DMS153 (cell line): Measurements from ENCODE around the gene ATAD5.
"Not testable (repeated sequence)": the region's sequence is repeated elsewhere in the genome, so short reads cannot be mapped to it uniquely, and the experiment has no call there.

Experiments
- DNase-seq: peaks from one replicate; lab custom pipeline; 2025; lab: John Stamatoyannopoulos, UW

ATAD5 gene

DNA sequence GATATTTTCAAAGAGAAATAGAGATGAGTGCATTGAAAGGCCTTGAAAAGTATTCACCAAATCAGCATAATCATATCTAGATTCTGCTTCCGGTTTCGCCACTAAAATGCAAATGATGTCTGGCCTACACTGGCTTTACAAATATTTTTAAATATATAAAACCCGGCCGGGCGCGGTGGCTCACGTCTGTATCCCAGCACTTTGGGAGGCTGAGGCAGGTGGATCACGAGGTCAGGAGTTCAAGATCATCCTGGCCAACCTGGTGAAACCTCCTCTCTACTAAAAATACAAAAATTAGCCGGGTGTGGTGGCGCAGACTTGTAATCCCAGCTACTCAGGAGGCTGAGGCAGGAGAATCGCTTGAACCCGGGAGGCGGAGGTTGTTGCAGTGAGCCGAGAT lies 8.8 kb upstream of the ATAD5 start:
- not testable (repeated sequence) for DNase-seq

DNA sequence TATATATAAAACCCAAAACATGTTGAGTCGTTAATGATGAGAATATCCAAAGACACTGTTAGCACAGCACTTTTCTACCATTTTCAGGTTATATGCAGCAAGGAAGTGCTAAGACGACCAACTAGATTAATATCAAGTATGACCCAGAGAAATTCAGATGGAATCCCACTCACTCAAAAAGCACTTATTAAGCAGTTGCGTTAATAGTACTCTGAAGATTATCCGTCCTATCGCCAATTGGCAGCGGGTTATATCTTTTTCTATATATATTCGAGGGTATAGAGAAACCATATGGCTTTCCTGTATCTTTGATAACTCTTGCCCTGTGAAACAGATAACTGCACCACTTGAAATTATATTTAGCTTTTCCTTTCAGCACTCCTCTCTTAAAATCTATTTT lies 8.3 kb upstream of the ATAD5 start:
- no peak for DNase-seq

DNA sequence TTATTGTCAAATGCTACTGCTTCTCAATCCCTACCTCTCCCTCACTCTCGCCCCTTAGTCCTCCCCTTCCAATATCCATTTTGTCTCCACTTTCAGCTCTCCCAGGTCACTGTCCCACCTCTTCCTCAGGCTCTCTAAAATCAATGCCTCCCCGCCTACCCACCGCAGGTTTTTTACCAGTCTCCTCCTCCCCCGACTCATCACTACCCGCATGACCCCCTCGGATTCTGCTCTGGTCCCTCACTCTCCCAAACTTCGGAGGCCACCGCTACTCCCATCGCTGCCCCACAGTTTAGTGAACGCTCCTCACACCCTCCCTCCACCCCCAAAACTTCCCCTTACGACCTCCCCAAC lies 7.8 kb upstream of the ATAD5 start:
- no peak for DNase-seq

DNA sequence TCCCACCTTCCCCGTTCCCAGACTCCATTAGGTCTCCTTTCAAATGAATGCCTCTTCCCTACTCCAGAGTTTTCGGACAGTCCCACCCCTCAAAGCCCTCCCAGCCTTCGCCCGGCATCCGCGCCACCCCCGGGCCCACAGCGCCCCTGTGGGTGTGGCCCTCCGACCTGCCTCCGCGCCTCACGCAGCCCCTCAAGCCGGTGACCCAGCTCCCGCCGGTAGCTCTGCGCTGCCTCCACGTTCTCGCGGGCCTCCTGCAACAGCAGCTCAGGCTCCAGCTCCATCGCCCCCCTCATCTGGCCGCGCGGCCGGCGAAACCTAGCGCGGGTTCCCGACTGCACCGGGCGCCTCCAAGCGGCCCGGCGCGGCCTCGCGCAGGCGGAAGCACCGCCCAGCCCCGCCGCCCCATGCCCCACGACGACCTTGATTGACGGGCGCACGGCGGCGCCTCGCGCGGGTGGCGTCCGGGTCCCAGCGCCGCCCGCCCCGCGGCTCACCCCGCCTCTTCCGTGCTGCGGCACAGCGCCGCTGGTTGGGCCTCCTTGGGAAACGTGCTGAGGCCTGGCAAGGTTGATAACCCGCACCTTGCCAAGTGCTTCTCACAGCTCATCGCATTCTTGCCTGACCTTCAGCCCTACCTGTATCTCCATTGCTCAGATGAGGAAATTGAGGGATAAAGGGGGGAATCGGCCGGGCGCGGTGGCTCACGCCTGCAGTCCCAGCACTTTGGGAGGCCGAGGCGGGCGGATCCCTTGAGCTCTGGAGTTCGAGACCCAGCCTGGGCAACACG lies 7.2 kb upstream of the ATAD5 start, which contains the start of gene CRLF3:
TSS of gene CRLF3 (minus strand) at position 337 of the 790 bp plus-strand sequence. CDS start at position 296, 41 bp downstream.
- DNase-seq, result peak; percentile 89

DNA sequence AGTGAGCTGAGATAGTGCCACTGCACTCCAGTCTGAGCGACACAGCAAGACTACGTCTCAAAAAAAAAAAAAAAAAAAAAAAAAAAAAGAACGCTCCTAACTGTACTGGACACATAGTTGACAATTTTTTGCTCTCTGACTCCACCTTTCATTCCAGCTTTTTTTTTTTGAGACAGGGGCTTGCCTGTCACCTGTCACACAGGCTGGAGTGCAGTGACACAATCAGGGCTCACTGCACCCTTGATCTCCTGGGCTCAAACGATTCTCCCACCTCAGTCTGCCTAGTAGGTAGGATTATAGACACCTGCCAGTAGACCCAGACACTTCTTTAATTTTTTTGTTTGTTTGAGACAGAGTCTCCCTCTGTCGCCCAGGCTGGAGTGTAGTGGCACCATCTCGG lies 4.7 kb upstream of the ATAD5 start:
- DNase-seq, result no peak

DNA sequence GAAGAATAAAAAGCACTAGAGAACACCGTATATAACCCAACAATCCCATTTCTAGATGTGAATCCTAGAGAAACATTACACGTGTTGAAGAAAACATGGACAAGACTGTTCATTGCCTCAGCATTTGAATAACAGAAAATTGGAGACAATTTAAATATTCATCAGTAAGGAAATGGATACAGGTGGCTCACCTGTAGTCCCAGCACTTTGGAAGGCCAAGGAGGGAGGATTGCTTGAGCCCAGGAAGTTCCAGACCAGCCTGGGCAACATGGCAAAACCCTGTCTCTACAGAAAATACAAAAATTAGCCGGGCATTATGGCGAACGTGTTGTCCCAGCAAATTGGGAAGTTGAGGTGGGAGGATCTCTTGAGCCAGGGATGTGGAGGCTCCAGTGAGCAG lies 2.7 kb upstream of the ATAD5 start:
- no peak for DNase-seq

DNA sequence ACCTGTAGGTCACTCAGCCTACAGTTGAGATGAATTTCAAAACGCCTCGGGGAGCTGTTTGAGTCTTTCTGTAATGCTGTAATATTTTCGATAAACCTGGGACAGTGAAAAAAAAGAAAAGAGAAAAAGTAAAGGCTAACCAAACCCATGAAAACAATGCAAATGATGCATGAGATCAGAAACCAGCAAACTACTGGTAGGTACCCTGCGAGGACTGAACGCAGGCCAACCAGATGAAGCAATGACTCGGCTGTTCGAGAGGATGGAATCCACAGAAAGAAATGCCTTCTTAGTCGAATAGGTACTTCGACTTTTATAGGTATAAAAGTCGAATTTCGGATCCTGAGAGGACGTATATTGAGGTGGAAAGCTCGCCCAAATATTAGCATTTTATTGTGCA lies 509 bp upstream of the ATAD5 start:
- DNase-seq, result no peak

DNA sequence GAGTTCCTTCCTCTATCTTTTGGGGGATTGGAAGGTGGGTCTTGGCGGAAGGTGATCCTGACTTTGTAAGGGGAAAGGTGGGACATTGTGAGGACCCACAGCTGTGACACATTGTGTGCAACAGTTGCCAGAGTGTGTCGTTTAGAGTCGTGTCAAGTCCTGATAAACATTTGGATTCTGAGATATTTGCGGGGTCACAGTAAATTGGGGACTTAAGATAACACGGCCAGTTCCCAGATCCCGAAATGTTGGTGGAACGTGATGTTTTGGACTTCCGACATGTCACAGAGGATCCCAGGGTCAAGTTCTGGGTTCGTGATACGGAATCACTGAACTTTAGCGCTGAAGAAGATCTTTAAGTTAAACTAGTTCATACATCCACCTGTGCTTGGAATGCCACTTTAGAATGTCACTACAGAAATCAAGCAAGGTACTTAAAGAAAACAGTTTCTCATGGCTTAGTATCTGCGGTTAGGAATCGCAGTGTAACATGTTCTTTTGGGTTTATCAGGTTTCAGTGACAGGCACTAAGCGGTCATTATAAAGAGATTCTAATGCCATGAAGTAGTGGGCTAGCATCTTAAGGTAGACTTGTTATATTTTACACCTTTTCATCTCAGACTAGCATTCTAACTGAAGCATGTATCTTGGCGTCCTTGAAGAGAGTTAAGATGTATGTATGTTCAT lies 815 bp downstream of the ATAD5 start:
- no peak for DNase-seq

DNA sequence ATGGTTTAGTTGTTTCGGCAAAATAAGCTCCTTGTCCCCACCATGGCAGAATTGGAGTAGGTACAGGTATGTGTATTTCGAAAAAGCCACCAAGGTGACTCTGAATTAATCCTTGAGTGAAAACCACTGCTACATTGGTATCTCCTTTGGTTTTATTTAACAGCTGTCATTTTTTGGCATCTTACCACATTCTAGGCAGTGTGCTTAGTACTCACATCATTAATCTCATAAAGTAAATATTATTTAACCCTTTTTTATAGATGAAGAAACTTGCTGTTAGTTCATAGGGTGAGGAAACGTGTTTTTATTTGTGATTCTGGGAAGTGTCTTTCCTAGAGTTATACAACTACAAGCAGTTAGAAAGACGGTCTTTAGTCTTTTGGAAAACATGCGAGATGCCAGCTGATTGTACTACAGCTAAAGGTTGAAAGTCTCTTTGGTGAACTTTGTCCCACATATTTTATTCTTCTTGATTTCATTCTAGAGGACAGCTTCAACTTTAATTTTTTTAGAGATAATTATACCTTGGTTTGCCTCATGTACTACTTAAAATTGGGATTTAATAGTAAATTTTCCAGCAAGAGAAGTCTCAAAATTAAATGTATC lies 6.5 kb downstream of the ATAD5 start:
- DNase-seq, result no peak

DNA sequence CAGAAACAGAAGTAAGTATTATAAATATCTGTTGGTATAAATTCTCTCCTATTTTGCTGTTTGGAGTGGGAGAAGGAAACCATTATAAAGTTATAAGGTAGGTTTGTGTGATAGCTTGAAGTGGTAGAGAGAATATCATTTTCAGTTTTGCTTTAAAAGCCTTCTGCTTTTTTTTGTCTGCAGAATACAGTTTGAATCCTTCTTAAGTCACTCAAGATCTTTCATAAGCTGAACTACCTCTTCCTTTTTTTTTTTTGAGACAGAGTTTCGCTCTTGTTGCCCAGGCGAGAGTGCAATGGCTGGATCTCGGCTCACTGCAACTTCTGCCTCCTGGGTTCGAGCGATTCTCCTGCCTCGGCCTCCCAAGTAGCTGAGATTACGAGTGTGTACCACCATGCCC lies 9.0 kb downstream of the ATAD5 start:
- no peak for DNase-seq

DNA sequence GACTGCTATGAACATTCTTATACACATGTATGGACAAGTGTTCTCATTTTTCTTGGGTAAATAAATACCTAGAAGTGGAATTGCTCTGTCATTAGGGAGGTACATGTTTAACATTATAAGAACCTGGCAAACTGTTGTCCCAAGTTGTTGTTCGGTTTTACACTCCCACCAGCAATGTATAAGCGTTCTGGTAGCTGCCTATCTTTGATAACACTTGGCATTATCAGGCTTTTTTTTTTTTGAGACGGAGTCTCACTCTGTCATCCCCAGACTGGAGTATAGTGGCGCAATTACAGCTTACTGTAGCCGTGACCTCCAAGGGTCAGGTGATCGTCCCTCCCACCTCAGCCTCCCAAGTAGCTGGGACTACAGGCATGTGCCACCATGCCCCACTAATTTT lies 16.3 kb downstream of the ATAD5 start:
- DNase-seq, result no peak

DNA sequence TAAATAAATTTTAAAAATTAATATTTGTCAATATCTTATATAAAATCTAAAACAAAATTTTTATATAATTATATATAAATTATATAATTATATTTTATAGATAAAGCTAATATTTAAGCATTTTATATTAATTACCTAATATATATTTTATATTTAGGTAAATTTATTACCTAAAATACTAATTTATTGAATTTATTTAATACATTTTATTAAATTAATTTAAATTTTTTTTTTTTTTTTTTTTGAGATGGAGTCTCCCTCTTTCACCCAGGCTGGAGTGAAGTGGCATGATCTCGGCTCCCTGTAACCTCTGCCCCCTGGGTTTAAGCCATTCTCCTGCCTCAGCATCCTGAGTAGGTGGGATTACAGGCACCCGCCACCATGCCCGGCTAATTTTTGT lies 22.4 kb downstream of the ATAD5 start:
- DNase-seq, result no peak

DNA sequence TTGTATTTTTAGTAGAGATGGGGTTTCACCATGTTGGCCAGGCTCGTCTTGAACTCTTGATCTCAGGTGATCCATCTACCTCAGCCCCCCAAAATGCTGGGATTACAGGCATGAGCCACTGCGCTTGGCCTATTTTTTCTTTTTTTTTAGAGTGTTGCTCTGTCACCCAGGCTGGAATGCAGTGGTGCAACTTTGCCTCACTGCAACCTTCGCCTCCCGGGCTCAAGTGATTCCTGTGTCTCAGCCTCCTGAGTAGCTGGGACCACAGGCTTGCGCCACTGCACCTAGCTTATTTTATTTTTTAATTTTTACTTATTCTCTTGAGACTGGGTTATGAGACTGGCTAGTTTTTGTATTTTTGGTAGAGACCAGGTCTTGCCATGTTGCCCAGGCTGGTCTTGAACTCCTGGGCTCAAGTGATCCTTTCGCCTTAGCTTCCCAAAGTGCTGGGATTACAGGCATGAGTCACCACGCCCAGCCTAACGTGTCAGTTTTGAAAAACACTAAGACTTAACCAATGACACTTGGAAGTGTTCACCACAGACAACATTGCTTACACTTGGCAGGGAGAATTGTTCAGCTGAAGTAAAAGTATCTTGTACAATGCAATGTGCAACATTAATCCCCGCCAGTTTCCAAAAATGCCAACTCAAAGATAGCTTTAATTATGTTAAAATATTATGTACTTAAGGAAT lies 26.9 kb downstream of the ATAD5 start:
- DNase-seq, result no peak

DNA sequence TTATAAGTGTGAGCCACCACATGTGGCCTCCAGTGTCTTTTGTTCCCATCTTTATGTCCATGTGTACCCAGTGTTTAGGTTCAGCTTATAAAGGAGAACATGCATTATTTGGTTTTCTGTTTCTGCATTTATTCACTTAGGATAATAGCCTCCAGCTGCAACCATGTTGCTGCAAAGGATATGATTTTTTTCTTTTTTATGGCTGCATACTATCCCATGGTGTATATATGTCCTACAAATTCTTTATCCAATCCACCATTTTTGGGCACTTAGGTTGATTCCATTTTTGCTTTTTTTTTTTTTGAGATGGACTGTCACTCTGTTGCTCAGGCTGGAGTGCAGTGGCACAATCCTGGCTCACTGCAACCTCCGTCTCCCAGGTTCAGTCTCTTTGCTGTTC lies 32.9 kb downstream of the ATAD5 start:
- DNase-seq, result no peak

DNA sequence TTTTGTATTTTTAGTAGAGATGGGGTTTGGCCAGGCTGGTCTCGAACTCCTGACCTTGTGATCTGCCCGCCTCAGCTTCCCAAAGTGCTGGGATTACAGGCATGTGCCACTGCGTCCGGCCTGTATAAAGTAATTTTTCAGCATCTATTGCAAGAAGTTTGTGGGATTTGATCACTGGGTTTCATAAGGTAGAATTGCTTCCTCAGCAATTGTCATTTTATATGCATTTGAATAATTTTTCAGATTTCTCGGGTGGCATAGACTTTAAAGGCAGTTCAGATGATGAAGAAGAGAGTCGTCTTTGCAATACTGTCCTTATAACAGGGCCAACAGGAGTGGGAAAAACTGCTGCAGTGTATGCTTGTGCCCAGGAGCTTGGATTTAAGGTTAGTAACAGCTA lies 37.2 kb downstream of the ATAD5 start:
- no peak for DNase-seq

DNA sequence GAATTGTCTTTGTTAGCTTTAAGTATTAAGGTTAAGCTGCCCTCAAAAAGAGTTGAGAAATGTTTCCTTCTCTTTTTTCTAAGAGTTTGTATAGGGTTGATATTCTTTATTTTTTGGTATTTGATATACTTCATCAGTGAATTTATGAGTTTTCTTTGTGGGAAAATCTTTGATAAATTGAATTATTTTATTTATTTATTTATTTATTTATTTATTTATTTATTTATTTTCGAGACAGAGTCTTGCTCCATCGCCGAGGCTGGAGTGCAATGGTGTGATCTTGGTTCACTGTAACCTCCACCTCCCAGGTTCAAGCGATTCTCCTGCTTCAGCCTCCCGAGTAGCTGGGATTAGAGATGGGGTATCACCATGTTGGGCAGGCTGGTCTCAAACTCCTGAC lies 54.4 kb downstream of the ATAD5 start:
- no peak for DNase-seq

DNA sequence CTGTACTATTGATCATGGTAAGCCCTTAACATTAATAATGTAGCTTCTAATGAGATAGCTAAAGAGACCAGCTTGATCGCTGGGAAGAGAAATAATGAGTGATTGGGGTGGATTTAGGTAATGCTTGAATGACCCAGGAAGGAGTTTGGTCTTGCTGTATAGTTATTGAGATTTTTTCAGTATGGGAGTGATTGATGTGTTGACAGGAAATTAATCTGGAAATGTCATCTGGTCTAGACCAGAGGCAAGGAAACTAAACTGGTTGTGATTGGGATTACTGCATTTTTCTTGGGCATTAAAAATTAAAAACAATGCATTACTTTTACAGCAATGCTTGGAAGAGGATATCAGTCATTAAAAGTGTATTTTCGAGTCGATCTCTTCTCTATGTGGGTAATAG lies 62.5 kb downstream of the ATAD5 start:
- DNase-seq, result no peak

DNA sequence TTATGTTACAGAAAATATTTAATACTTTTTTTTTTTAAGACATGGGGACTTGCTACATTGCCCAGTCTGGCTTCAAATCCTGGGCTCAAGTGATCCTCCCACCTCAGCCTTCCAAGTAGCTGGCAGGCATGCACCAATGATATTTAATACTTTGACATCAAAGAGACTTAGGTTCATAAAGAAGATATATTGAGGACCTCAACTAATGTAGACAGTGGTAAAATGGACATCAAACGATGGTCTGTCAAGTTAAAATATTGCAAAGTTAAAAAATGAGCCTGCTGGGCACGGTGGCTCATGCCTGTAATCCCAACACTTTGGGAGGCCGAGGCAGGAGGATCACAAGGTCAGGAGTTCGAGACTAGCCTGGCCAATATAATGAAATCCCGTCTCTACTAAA lies 65.5 kb downstream of the ATAD5 start:
- no peak for DNase-seq

DNA sequence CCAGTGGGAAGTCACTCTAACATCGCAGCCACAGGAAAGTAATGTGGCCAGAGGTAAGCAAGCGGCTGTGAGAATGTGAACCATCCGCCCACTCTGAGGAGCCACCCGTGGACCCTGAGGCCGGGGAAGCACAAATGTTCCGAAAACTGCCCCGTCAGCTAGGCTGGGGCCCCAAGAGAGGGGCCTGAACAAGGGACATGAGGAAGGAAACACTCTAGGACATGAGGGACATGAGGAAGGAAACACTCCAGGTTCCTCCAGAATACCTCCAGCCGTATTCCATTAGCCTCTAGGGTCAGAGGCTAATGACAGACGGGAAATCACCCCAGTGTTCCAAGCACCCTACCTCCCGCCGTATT lies 74.0 kb downstream of the ATAD5 start:
- no peak for DNase-seq

DNA sequence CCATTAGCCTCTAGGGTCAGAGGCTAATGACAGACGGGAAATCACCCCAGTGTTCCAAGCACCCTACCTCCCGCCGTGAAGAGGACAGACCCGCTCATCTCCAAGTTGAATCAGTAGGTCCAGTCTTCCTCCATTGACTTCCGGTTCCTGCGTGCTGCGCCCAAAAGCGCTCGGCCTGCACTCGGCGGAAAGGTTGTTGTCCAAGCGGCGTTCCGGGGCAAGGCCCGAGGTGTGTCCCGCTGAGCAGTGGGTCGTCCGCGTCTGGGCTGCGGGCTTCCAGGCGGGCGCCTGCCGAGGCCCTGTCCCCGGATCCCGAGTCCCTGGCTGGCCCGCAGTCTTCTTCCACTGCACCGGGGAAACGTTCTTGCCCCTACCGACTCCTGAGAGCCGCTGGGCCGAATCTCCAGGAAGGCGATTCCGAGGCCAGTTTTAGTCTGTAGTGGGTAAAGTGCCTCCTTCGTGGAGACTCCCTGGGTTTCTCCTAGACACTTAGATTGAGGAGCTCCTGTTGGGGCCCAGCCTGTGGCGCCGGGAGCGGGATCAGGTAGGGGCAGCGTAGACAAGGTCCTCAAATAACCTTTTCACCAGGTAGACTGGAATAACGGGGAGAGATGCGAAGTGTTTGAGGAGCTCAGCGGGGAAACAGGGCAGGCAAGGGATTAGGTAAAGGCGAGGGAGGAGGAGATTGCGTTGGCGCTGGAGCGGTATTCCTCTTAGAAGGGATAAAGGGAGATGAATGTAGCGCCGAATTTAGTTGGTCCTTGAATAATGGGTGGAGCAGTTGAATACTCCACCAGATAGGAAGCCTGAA lies 74.5 kb downstream of the ATAD5 start, which contains the start of gene TEFM:
TSS of gene TEFM (minus strand) at position 138 of the 811 bp plus-strand sequence. CDS start at position 98, 40 bp downstream.
- DNase-seq, result peak; percentile 72

DNA sequence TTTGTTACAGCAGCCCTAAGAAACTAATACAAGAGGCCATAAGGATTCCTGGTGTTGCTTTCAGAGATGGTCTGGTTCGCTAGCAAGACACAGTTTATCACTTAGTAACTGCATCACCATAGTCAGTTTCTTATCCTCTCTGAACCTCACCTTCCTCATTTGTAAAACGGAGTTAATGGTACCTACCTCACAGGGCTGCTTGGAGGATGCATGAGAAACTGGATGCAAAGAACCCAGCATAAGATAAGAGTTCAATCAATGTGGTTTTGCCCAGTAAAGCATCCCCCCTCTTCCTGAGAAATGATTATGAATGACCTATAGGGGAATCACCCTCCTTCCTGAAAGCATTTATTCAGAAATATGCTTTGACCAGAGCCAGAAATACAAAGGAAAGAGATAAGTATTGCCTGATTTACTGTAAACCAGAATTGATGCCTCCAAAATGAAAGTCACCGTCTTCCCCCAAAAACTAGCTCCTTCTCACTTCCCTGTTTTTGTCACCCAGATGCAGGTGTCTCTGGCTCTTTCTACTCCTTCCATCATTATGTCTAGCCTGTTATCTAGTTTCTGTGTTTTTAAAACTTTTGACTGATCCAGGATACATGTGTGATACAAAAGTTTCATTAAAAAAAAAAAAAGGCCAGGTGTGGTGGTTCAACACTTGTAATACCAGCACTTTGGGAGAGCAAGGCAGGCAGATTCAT lies 77.1 kb downstream of the ATAD5 start:
- no peak for DNase-seq
